GM18870 (cell line): ENCODE measurements around the gene CLIC5.

ENCODE experiments used
- ATAC-seq: cut with Tn5 transposase; IDR thresholded peaks from one replicate; pipeline ENCODE4 v1.9.1; 2021; ENCODE audit warnings: moderate library complexity; ENCODE audit not compliant: unreplicated experiment

CLIC5 gene

GRCh38 chr6:45899683-45899946, 116.0 kb downstream of the CLIC5 start:
- ATAC-seq: no peak

- no peak for ATAC-seq
Observed at GRCh38 chr6:45898941-45899682, 116.5 kb downstream of the CLIC5 start.

- no peak for ATAC-seq
Observed at GRCh38 chr6:45896783-45897441, 118.7 kb downstream of the CLIC5 start.

- no peak for ATAC-seq
Observed at GRCh38 chr6:45895569-45895968, 120.1 kb downstream of the CLIC5 start.

- ATAC-seq: no peak
Observed at GRCh38 chr6:45892696-45893245, 122.9 kb downstream of the CLIC5 start.

GRCh38 chr6:45892196-45892595, 123.5 kb downstream of the CLIC5 start:
- no peak for ATAC-seq

- ATAC-seq: no peak
Observed at GRCh38 chr6:45886776-45887175, 128.9 kb downstream of the CLIC5 start.

- no peak for ATAC-seq
Observed at GRCh38 chr6:45884336-45884735, 131.3 kb downstream of the CLIC5 start.

- ATAC-seq: no peak
Observed at GRCh38 chr6:45882671-45883070, 133.0 kb downstream of the CLIC5 start.

GRCh38 chr6:45881705-45882467, 133.8 kb downstream of the CLIC5 start:
- ATAC-seq: no peak

- ATAC-seq: no peak
Observed at GRCh38 chr6:45880676-45881075, 135.0 kb downstream of the CLIC5 start.

GRCh38 chr6:45880159-45880558, 135.5 kb downstream of the CLIC5 start:
- ATAC-seq: no peak

- ATAC-seq: no peak
Observed at GRCh38 chr6:45877970-45878590, 137.6 kb downstream of the CLIC5 start.

GRCh38 chr6:45872827-45873365, 142.8 kb downstream of the CLIC5 start:
- ATAC-seq: no peak

GRCh38 chr6:45870531-45870930, 145.1 kb downstream of the CLIC5 start:
- no peak for ATAC-seq

GRCh38 chr6:45864651-45865050, 151.0 kb downstream of the CLIC5 start:
- ATAC-seq: no peak

- ATAC-seq: no peak
Observed at GRCh38 chr6:45858691-45859090, 157.0 kb downstream of the CLIC5 start.

GRCh38 chr6:45857827-45858226, 157.8 kb downstream of the CLIC5 start:
- no peak for ATAC-seq

- ATAC-seq: no peak
Observed at GRCh38 chr6:45855642-45856394, 159.8 kb downstream of the CLIC5 start.

GRCh38 chr6:45854149-45854742, 161.4 kb downstream of the CLIC5 start:
- ATAC-seq: no peak
